H1 (cell line): ENCODE results near the gene GRAMD1B. TPM values are rescaled to one million over a fixed set of nuclear protein-coding genes. Genes with fewer than 3 reads are reported as not detected.

Experiments used
- CTCF ChIA-PET: fragments of 300-600 bp; sonication (Branson Sonifier 250); formaldehyde crosslinking; loops from one replicate; lab custom pipeline; 2021; ENCODE audit not compliant: partially characterized antibody; lab: Charles Lee
- POLR2A ChIA-PET: fragments of 300-600 bp; sonication (Branson Sonifier 250); formaldehyde crosslinking; loops from one replicate; lab custom pipeline; 2021; ENCODE audit warnings: inconsistent platforms; ENCODE audit not compliant: partially characterized antibody; lab: Charles Lee
- DNase-seq, 2 experiments: peaks; one replicate each; pipeline versions ENCODE4 v3.0.0 to v3.0.0-alpha.2; 2010 to 2022; ENCODE audit warnings: low spot score in 2 of 2, low read depth in 1 of 2, mixed read lengths in 1 of 2
- FAIRE-seq: peaks from 2 replicates; lab custom pipeline; 2011; peaks lifted over from hg19 to GRCh38; lab: Jason Lieb, UNC
- H2AFZ ChIP-seq: 2 replicates; pipeline ENCODE4 v1.8.1; 2012; ENCODE audit warnings: low read length, inconsistent platforms
- H2AK5ac ChIP-seq: 2 replicates; pipeline ENCODE4 v1.6.1; 2013; ENCODE audit warnings: low read depth, low read length
- H2BK120ac ChIP-seq: replicated peaks from 2 replicates; pipeline ENCODE3; 2013; ENCODE audit warnings: low read depth, low read length, inconsistent platforms
- H2BK12ac ChIP-seq: 2 replicates; pipeline ENCODE4 v1.6.1; 2013; ENCODE audit warnings: low read depth, low read length
- H2BK15ac ChIP-seq: 2 replicates; pipeline ENCODE4 v1.6.1; 2013; ENCODE audit warnings: low read length
- H2BK20ac ChIP-seq: 2 replicates; pipeline ENCODE4 v1.6.1; 2013; ENCODE audit warnings: low read length
- H2BK5ac ChIP-seq: 2 replicates; pipeline ENCODE4 v1.6.1; 2013; ENCODE audit warnings: low read depth, low read length
- H3K14ac ChIP-seq: 2 replicates; pipeline ENCODE4 v1.6.1; 2013; ENCODE audit warnings: inconsistent platforms; ENCODE audit not compliant: insufficient read length
- H3K18ac ChIP-seq: 2 replicates; pipeline ENCODE4 v1.6.1; 2013; ENCODE audit warnings: low read length; ENCODE audit errors: extremely low read depth
- H3K23ac ChIP-seq: 2 replicates; pipeline ENCODE4 v1.6.1; 2013; ENCODE audit warnings: inconsistent platforms; ENCODE audit not compliant: insufficient read length
- H3K23me2 ChIP-seq: 2 replicates; pipeline ENCODE4 v1.6.1; 2013; ENCODE audit warnings: low read depth, low read length
- H3K27ac ChIP-seq: 2 replicates; pipeline ENCODE4 v1.6.1; 2011; ENCODE audit warnings: low read depth, low read length, inconsistent platforms
- H3K27me3 ChIP-seq, 4 experiments: replicated peaks in 1 of 4; 1 replicate in 1 of 4; 2 replicates in 3 of 4; pipeline versions ENCODE4 v1.6.1 to v1.8.1; 2011 to 2013; ENCODE audit warnings: low read length in 3 of 4, mild to moderate bottlenecking in 3 of 4, inconsistent platforms in 2 of 4, mixed read lengths in 2 of 4, moderate library complexity in 1 of 4; ENCODE audit not compliant: control insufficient read depth in 3 of 4, insufficient read depth in 3 of 4; ENCODE audit errors: extremely low read depth in 1 of 4
- H3K36me3 ChIP-seq, 4 experiments: 2 replicates each; pipeline versions ENCODE4 v1.6.1 to v1.8.1; 2011 to 2013; ENCODE audit warnings: mild to moderate bottlenecking in 4 of 4, low read length in 3 of 4, moderate library complexity in 2 of 4, control low read depth in 1 of 4, inconsistent platforms in 1 of 4; ENCODE audit not compliant: insufficient read depth in 4 of 4, control insufficient read depth in 2 of 4
- H3K4ac ChIP-seq: replicated peaks from 2 replicates; pipeline ENCODE3; 2013; ENCODE audit warnings: low read length, low read depth, mixed read lengths, inconsistent platforms; ENCODE audit not compliant: insufficient read length
- H3K4me1 ChIP-seq, 4 experiments: replicated peaks in 1 of 4; 1 replicate in 1 of 4; 2 replicates in 3 of 4; pipeline versions ENCODE4 v1.6.1 to v1.8.1; 2011 to 2013; ENCODE audit warnings: low read length in 3 of 4, inconsistent platforms in 2 of 4, mixed read lengths in 1 of 4; ENCODE audit not compliant: insufficient read depth in 4 of 4, control insufficient read depth in 3 of 4
- H3K4me2 ChIP-seq, 2 experiments: 2 replicates each; pipeline versions ENCODE4 v1.6.1 to v1.8.1; 2011 to 2013; ENCODE audit warnings: low read depth in 2 of 2, low read length in 2 of 2, control low read depth in 1 of 2, inconsistent platforms in 1 of 2, mild to moderate bottlenecking in 1 of 2; ENCODE audit not compliant: insufficient read depth in 1 of 2
- H3K4me3 ChIP-seq, 4 experiments: fragments of 200-600, 300-600 bp in 1 of 4; sonication (generic), shearing (Covaris generic), sonication (Bioruptor Twin) in 1 of 4; 2 replicates each; pipeline versions ENCODE4 v1.5.1 to v1.8.1; 2011 to 2016; ENCODE audit warnings: low read length in 4 of 4, low read depth in 3 of 4, control low read depth in 2 of 4, inconsistent platforms in 2 of 4, mild to moderate bottlenecking in 2 of 4, mixed read lengths in 1 of 4, moderate library complexity in 1 of 4; ENCODE audit not compliant: insufficient read depth in 2 of 4; ENCODE audit errors: extremely low read depth in 1 of 4
- H3K56ac ChIP-seq: replicated peaks from 2 replicates; pipeline ENCODE3; 2013; ENCODE audit warnings: low read depth, mild to moderate bottlenecking, mixed read lengths, low read length, inconsistent platforms; ENCODE audit not compliant: insufficient read length
- H3K79me1 ChIP-seq: 2 replicates; pipeline ENCODE4 v1.6.1; 2013; ENCODE audit warnings: low read depth, low read length, control low read depth
- H3K79me2 ChIP-seq, 2 experiments: 2 replicates each; pipeline versions ENCODE4 v1.6.1 to v1.8.1; 2012 to 2013; ENCODE audit warnings: low read length in 2 of 2, mild to moderate bottlenecking in 2 of 2, inconsistent platforms in 1 of 2; ENCODE audit not compliant: insufficient read depth in 2 of 2, control insufficient read depth in 1 of 2
- H3K9ac ChIP-seq, 4 experiments: replicated peaks in 1 of 4; 1 replicate in 1 of 4; 2 replicates in 3 of 4; pipeline versions ENCODE4 v1.6.1 to v1.8.1; 2011 to 2013; ENCODE audit warnings: low read depth in 3 of 4, low read length in 3 of 4, control low read depth in 2 of 4, mild to moderate bottlenecking in 2 of 4, moderate library complexity in 2 of 4, inconsistent platforms in 1 of 4; ENCODE audit errors: extremely low read depth in 1 of 4
- H3K9me3 ChIP-seq, 2 experiments: 2 replicates each; pipeline versions ENCODE4 v1.6.1 to v1.8.1; 2012 to 2013; ENCODE audit warnings: mild to moderate bottlenecking in 2 of 2, moderate library complexity in 2 of 2, control low read depth in 1 of 2, inconsistent platforms in 1 of 2, low read depth in 1 of 2, low read length in 1 of 2, mixed read lengths in 1 of 2; ENCODE audit not compliant: insufficient read depth in 2 of 2
- H4K20me1 ChIP-seq, 2 experiments: replicated peaks in 1 of 2; 2 replicates each; pipeline versions ENCODE3 to v1.8.1; 2011 to 2013; ENCODE audit warnings: inconsistent platforms in 2 of 2, low read length in 2 of 2, mild to moderate bottlenecking in 1 of 2; ENCODE audit not compliant: insufficient read depth in 2 of 2, control insufficient read depth in 1 of 2
- H4K5ac ChIP-seq: 2 replicates; pipeline ENCODE4 v1.6.1; 2013; ENCODE audit warnings: low read length, low read depth, mixed read lengths, inconsistent platforms; ENCODE audit not compliant: insufficient read length
- H4K8ac ChIP-seq: 2 replicates; pipeline ENCODE4 v1.8.0; 2013; ENCODE audit warnings: mild to moderate bottlenecking, moderate library complexity, low read length, inconsistent platforms; ENCODE audit not compliant: insufficient read depth; ENCODE audit errors: extremely low read depth
- H4K91ac ChIP-seq: replicated peaks from 2 replicates; pipeline ENCODE3; 2013; ENCODE audit warnings: low read length, mixed read lengths, inconsistent platforms; ENCODE audit not compliant: insufficient read length
- BACH1 ChIP-seq: IDR thresholded peaks from 2 replicates; pipeline ENCODE4 v1.6.1; 2012; ENCODE audit warnings: low read length, improper control_type of control experiment
- CBX5 ChIP-seq: fragments of 300-800, 300-1000 bp; sonication (generic); IDR thresholded peaks from 2 replicates; pipeline ENCODE4 v1.7.1; 2016; ENCODE audit warnings: antibody characterized with exemption, low read length, low read depth
- CREB1 ChIP-seq: IDR thresholded peaks from 2 replicates; pipeline ENCODE4 v1.6.1; 2012; ENCODE audit warnings: inconsistent platforms
- E2F6 ChIP-seq: IDR thresholded peaks from 2 replicates; pipeline ENCODE4 v1.6.1; 2012; ENCODE audit warnings: inconsistent platforms
- EZH2 ChIP-seq: fragments of 200-600 bp; sonication (generic); IDR thresholded peaks from 2 replicates; pipeline ENCODE4 v1.7.1; 2012; ENCODE audit warnings: low read depth, mild to moderate bottlenecking, moderate library complexity, low read length, inconsistent platforms; ENCODE audit not compliant: severe bottlenecking
- GABPA ChIP-seq: IDR thresholded peaks from 2 replicates; pipeline ENCODE4 v1.6.1; 2011; ENCODE audit warnings: mild to moderate bottlenecking, low read length, moderate library complexity, borderline replicate concordance; ENCODE audit not compliant: insufficient read depth
- GTF2F1 ChIP-seq: IDR thresholded peaks from 2 replicates; pipeline ENCODE4 v1.6.1; 2012; ENCODE audit warnings: low read depth, low read length, improper control_type of control experiment, borderline replicate concordance
- JUN ChIP-seq: IDR thresholded peaks from 2 replicates; pipeline ENCODE4 v1.6.1; 2011; ENCODE audit warnings: low read depth, mild to moderate bottlenecking, improper control_type of control experiment, low read length
- SIRT6 ChIP-seq: IDR thresholded peaks from one replicate; pipeline ENCODE4 v1.7.1; 2012; ENCODE audit warnings: low read length, inconsistent platforms
- SIX5 ChIP-seq: IDR thresholded peaks from 2 replicates; pipeline ENCODE4 v1.6.1; 2011; ENCODE audit warnings: mild to moderate bottlenecking, low read depth, low read length
- TCF12 ChIP-seq: IDR thresholded peaks from 2 replicates; pipeline ENCODE4 v1.6.1; 2011; ENCODE audit warnings: low read depth, mild to moderate bottlenecking, low read length
- WGBS, 2 experiments: shearing (Covaris generic) in 1 of 2; methylation state at CpG; one replicate each; pipeline versions ENCODE4 v1.1.6 to v1.1.7; 2013 to 2015; ENCODE audit warnings: low lambda C conversion rate in 2 of 2, mixed read lengths in 2 of 2, inconsistent platforms in 1 of 2, low coverage in 1 of 2, missing lambda C conversion rate in 1 of 2; ENCODE audit not compliant: insufficient replicate concordance in 2 of 2, insufficient coverage in 1 of 2, insufficient read length in 1 of 2; ENCODE audit errors: extremely low coverage in 1 of 2, missing lambda C conversion rate in 1 of 2; 5-methylcytosine and 5-hydroxymethylcytosine counted together
- polyA plus RNA-seq, 7 experiments: library from polyadenylated mRNA; depleted of rRNA in 3 of 7; stranded (reverse) in 5 of 7; unstranded in 2 of 7; fragments of >200 nt in 5 of 7; fragments of 200-250 nt in 2 of 7; gene quantifications; 1 replicate in 5 of 7; 2 replicates in 1 of 7; 4 replicates in 1 of 7; pipeline versions ENCODE4 v1.2.1 to v1.2.3, GENCODE V29; 2011 to 2013; ENCODE audit warnings: missing spikeins in 2 of 7, mixed read lengths in 2 of 7
- total RNA-seq: library from RNA; stranded (reverse); fragmentation: NEBNext Ultra II Directional; extraction: Animal tissue kit (Norgen Biotek cat#: 25700); gene quantifications from 2 replicates; pipeline ENCODE4 v1.2.1, GENCODE V29; 2021

The GRAMD1B gene
- total and polyA plus RNA-seq, 2 of the 8 experiments (the other 6 are each of a cell fraction or from before 2014, with no cell fraction given) = 10.1 to 21.2 TPM

- no peak for FAIRE-seq
- Histone ChIP-seq H3K14ac (no peak overlapping the region), H2BK120ac (no peak overlapping the region), H2BK15ac (no peak overlapping the region), H3K79me2 (no peaks in the 10 kb centered on the region), H3K23ac (no peak overlapping the region), H3K4me2 (no peak overlapping the region), H4K8ac (no peak overlapping the region), H4K91ac (no peak overlapping the region), H3K4me1 (peaks cover 0 to 9% (median 2%) of the 10 kb centered on the region in 4 experiments; a peak in 5 of 7 replicates), H3K9ac (no peak overlapping the region), H3K23me2 (peaks cover 4% of the 10 kb centered on the region; the same call in 1 of the 2 replicates), H3K56ac (no peak overlapping the region)
- TF ChIP-seq TCF12 = no peak
- no peak for TF ChIP-seq E2F6
- no peak for TF ChIP-seq GTF2F1
- TF ChIP-seq JUN = no peak
- no peak for TF ChIP-seq SIX5
- TF ChIP-seq BACH1 = no peak
- no peak for TF ChIP-seq EZH2
- TF ChIP-seq SIRT6 = no peak
- no peak for TF ChIP-seq GABPA
- TF ChIP-seq CBX5 = no peak
- no peak for TF ChIP-seq CREB1
- TF ChIP-seq, all 59 proteins: peak for 0
- H3K79me1 ChIP-seq = peaks cover 5% of the 10 kb centered on the region; the same call in 1 of the 2 replicates
- no peak overlapping the region for H3K4ac ChIP-seq
- H3K27me3 ChIP-seq = no peaks in the 10 kb centered on the region; a peak in 1 of 7 replicates
- no peaks in the 10 kb centered on the region for H3K9me3 ChIP-seq
- no peak overlapping the region for H3K27ac ChIP-seq
- H3K36me3 ChIP-seq = no peaks in the 10 kb centered on the region; a peak in 1 of 8 replicates
- no peak overlapping the region for H2AFZ ChIP-seq
- CTCF ChIA-PET = interaction anchor here (0.5 to 4.7 kb wide), 31 partner anchors 8 to 449 kb away, joined by 3 to 43 read pairs (median 6); no protein-coding TSS in a partner anchor
- H2AK5ac ChIP-seq = 0 out of 2 replicates have a peak overlapping the region, but pooled peaks have one; percentile 55
- H4K5ac ChIP-seq = no peak overlapping the region
- H2BK12ac ChIP-seq = no peak overlapping the region
- no peak overlapping the region for H2BK20ac ChIP-seq
- no peak overlapping the region for H3K18ac ChIP-seq
- no peak overlapping the region for H2BK5ac ChIP-seq
- POLR2A ChIA-PET = interaction anchor here (1.2 kb wide), 1 partner anchor 72 kb away, joined by 4 read pairs; no protein-coding TSS in a partner anchor
- no peak for DNase-seq
- peaks cover 0 to 7% of the 10 kb centered on the region in 2 experiments for H4K20me1 ChIP-seq
- 87% methylated on average over 22 of the region's 22 CpGs; no CpG with 5 or more reads in 1 of the 2 experiments for WGBS, 2 experiments
- H3K4me3 ChIP-seq = no peak overlapping the region
Measured at GRCh38 chr11:123581651-123582399, 151.8 kb downstream of the GRAMD1B start.
